Measurements from ENCODE around the gene DDX1.

DNA sequence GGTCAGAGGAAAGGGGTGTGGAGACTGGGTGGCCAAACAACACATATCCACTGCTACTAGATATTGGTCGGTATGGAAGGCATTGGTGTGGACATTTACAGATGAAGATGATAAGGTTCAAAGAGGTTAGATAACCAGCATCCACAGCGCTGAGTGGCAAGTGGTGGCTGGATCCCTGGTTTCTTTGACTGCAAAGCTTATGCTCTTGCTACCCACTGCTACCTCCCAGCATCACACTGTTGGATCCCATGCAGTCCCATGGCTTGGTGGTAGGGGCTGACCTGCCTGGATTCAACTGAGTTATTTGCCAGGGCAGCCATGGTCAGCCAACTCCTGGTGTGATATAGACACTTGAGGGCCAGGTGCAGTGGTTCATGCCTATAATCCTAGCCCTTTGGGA is 53.6 kb downstream of the DDX1 start:
- TF ChIP-seq ZNF165 (CRISPR knock-in tag; IDR thresholded peaks at IDR 0.05; ENCODE audit: borderline replicate concordance) (no peak), DPF2 (IDR thresholded peaks at IDR 0.05) (no peak), TAF1 (IDR thresholded peaks at IDR 0.05; ENCODE audit: control insufficient read depth, extremely low read depth, insufficient read depth, low read length, severe bottlenecking) (no peak), CHD7 (IDR thresholded peaks at IDR 0.05; ENCODE audit: low read depth, low read length) (no peak), JUNB (CRISPR knock-in tag; conservative IDR thresholded peaks at IDR 0.05) (no peak), POLR2A (conservative IDR thresholded peaks at IDR 0.05) (no peak), EP300 (IDR thresholded peaks at IDR 0.05; ENCODE audit: low read length) (no peak)

Measured in K562 (cell line).